Body of pancreas (tissue), 4 donors: ENCODE data around the gene TSC22D2. TPM values are rescaled to one million over a fixed set of nuclear protein-coding genes. Genes with fewer than 3 reads are reported as not detected.

Experiments used
- ATAC-seq: fragments of 150-250 bp; one replicate; pipeline ENCODE4 v1.9.1; 2016
- DNase-seq, 4 donors: peaks; one replicate each; pipeline ENCODE4 v3.0.0-alpha.2; 2019
- H3K27ac ChIP-seq, 4 donors: fragments of 200-600 bp; sonication (generic); 1 replicate in 3 of 4; 2 replicates in 1 of 4; pipeline versions ENCODE4 v1.5.1 to v1.6.1; 2016 to 2019; ENCODE audit warnings: mild to moderate bottlenecking in 1 of 4, mixed read lengths in 1 of 4, moderate library complexity in 1 of 4
- H3K27me3 ChIP-seq, 2 donors: fragments of 200-600 bp; sonication (generic); one replicate each; pipeline ENCODE4 v1.6.0; 2016; ENCODE audit warnings: mild to moderate bottlenecking in 1 of 2
- H3K36me3 ChIP-seq, 2 donors: fragments of 200-600 bp; sonication (generic); replicated peaks in 1 of 2; 2 replicates each; pipeline ENCODE4 v1.5.1; 2016; ENCODE audit warnings: low read depth in 2 of 2; ENCODE audit not compliant: insufficient read depth in 1 of 2
- H3K4me1 ChIP-seq: fragments of 200-600 bp; sonication (generic); one replicate; pipeline ENCODE4 v1.6.0; 2016
- H3K4me3 ChIP-seq, 2 donors: fragments of 200-600 bp; sonication (generic); 1 replicate in 1 of 2; 2 replicates in 1 of 2; pipeline ENCODE4 v1.5.1; 2016 to 2019
- H3K9me3 ChIP-seq, 3 donors: fragments of 200-600 bp; sonication (generic); 1 replicate in 2 of 3; 2 replicates in 1 of 3; pipeline ENCODE4 v1.5.1; 2016
- POLR2A ChIP-seq, 3 donors: fragments of 450-650 bp; IDR thresholded peaks; one replicate each; pipeline ENCODE4 v1.6.1; 2016; ENCODE audit warnings: antibody characterized with exemption in 3 of 3, mild to moderate bottlenecking in 2 of 3
- WGBS, 2 donors: methylation state at CpG; one replicate each; pipeline ENCODE4 v1.1.5; 2017; 5-methylcytosine and 5-hydroxymethylcytosine counted together
- intact Hi-C: fragments of 100-400 bp; cut with DNase I; formaldehyde crosslinking; loops from one replicate; pipeline ENCODE4 v1.15.1; 2023
- total RNA-seq, 2 donors: library from RNA; depleted of rRNA; stranded (reverse); fragments of >200 nt; gene quantifications; one replicate each; pipeline ENCODE4 v1.1.0, GENCODE V29; 2016
- TF ChIP-seq, protein P1 (sequence below), 7 experiments: fragments of 450-650 bp in 4 of 7; fragments of 200-600 bp in 3 of 7; sonication (generic) in 3 of 7; IDR thresholded peaks; one replicate each; pipeline ENCODE4 v1.5.1; 2016 to 2019; ENCODE audit warnings: antibody characterized with exemption in 7 of 7

TSC22D2 gene
- total RNA-seq, 2 donors from 2014 or later = 9.1 to 15.8 TPM

DNA sequence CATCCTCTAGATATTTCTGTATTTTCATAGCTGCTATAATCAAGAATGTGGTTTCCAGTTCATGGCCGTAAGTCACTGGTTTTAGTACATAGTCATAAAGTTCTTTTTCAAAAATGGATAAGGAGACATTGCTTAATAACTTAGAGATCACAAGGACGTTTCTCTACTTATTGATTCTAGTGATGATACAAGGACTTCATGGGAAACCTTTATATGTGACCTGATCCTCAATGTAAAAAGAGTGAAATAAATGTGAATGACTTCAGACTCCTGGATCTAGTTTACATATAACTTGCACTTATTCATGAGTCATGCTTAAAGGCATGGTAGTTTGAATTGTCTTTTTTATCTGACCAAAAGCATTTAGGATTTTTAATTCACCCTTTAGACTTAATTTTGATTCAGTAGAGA, 35.2 kb downstream of the TSC22D2 start:
- Histone ChIP-seq H3K4me3 (no peak overlapping the region), H3K36me3 (no peaks in the 10 kb centered on the region), H3K27ac (no peak overlapping the region), H3K4me1 (peaks cover 8% of the 10 kb centered on the region), H3K27me3 (no peaks in the 10 kb centered on the region), H3K9me3 (no peaks in the 10 kb centered on the region)
- ATAC-seq (no peak), DNase-seq (no peak)
- intact Hi-C loops = no loop called here
- WGBS, 2 donors = 55 to 60% methylated on average over 2 of the region's 2 CpGs
- TF ChIP-seq, protein P1, sequence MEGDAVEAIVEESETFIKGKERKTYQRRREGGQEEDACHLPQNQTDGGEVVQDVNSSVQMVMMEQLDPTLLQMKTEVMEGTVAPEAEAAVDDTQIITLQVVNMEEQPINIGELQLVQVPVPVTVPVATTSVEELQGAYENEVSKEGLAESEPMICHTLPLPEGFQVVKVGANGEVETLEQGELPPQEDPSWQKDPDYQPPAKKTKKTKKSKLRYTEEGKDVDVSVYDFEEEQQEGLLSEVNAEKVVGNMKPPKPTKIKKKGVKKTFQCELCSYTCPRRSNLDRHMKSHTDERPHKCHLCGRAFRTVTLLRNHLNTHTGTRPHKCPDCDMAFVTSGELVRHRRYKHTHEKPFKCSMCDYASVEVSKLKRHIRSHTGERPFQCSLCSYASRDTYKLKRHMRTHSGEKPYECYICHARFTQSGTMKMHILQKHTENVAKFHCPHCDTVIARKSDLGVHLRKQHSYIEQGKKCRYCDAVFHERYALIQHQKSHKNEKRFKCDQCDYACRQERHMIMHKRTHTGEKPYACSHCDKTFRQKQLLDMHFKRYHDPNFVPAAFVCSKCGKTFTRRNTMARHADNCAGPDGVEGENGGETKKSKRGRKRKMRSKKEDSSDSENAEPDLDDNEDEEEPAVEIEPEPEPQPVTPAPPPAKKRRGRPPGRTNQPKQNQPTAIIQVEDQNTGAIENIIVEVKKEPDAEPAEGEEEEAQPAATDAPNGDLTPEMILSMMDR (IDR thresholded peaks at IDR 0.05) = no peak
- no peak for TF ChIP-seq POLR2A (IDR thresholded peaks at IDR 0.05)

DNA sequence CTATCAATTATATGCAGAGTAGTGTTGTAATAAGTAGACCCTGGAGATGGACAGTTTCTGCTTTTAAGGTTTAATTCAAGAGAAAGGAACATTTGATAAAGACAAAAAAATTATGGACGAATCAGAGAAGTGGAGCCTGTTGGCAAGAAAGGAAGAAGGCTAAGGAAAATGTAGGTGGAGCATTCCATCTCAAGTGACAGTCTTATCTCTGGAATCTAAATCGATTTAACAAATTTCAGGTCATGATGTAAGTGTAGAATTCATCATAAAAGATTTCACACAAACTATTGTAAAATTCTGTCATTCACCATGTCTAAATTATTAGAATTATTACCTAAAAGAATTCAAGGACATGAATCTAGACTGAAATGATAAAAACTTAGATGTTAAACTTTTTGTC, 36.3 kb downstream of the TSC22D2 start:
- TF ChIP-seq, protein P1 (IDR thresholded peaks at IDR 0.05) = no peak
- TF ChIP-seq POLR2A (IDR thresholded peaks at IDR 0.05) = no peak
- Histone ChIP-seq H3K4me1 (peaks cover 13% of the 10 kb centered on the region), H3K4me3 (no peak overlapping the region), H3K36me3 (no peaks in the 10 kb centered on the region), H3K9me3 (no peaks in the 10 kb centered on the region), H3K27ac (no peak overlapping the region), H3K27me3 (no peaks in the 10 kb centered on the region)
- 32 to 45% methylated on average over 2 of the region's 2 CpGs for WGBS, 2 donors
- ATAC-seq (no peak), DNase-seq (no peak)
- intact Hi-C loops = no loop called here

DNA sequence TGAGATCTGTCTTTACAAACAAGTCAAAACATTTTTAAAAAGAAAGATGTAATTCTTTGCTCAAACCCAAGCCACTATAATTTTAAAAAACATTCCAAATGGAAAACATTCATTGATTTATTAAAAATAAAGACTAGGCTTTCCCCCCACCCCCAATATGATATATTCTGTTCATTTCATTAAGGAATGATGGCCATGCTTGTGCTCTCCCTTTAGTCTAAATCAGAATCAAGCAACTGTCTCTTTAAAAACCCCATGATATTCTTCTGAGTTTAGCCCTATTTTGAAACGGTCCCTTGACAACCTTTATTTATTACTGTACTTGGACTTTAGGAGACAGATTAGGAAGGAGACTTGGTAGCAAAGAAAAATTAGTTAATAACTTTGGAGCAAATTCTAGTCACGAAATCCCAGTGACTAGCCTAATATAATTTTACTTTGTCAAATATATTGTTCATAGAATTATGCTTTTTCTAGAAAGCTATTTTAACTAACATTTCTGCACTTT, 38.4 kb downstream of the TSC22D2 start:
- Histone ChIP-seq H3K4me3 (no peak overlapping the region), H3K4me1 (peaks cover 22% of the 10 kb centered on the region), H3K27ac (no peak overlapping the region), H3K9me3 (no peaks in the 10 kb centered on the region), H3K36me3 (no peaks in the 10 kb centered on the region), H3K27me3 (no peaks in the 10 kb centered on the region)
- no peak for DNase-seq
- no peak for TF ChIP-seq POLR2A (IDR thresholded peaks at IDR 0.05)
- TF ChIP-seq, protein P1 (IDR thresholded peaks at IDR 0.05) = no peak
- 44 to 56% methylated on average over 2 of the region's 2 CpGs for WGBS, 2 donors
- intact Hi-C loops = no loop called here
- no peak for ATAC-seq

DNA sequence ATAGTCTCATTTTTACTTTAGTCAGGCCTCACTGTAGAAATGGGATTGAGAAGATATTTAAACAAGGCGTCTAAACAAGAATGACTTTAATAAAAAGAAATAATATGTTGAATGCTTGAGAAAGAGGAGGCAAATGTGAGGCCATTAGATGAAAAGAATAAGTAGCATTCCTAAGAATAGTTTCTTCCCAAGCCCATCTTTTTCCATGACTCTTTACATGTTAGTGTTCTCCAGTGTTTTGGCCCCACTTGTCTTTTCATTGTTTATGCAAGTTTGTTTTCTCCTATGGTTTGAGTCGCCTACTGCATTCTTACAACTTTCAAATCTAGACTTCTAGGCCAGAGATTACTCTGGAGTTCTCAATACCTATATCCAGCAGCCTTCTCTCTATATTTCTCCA, 39.0 kb downstream of the TSC22D2 start:
- H3K36me3 ChIP-seq = no peaks in the 10 kb centered on the region
- peaks cover 24% of the 10 kb centered on the region for H3K4me1 ChIP-seq
- TF ChIP-seq, protein P1 (IDR thresholded peaks at IDR 0.05) = no peak
- no peak for TF ChIP-seq POLR2A (IDR thresholded peaks at IDR 0.05)
- 92 to 93% methylated on average over 2 of the region's 2 CpGs for WGBS, 2 donors
- no peak for ATAC-seq
- no peak overlapping the region for H3K27ac ChIP-seq
- no peaks in the 10 kb centered on the region for H3K9me3 ChIP-seq
- H3K27me3 ChIP-seq = no peaks in the 10 kb centered on the region
- DNase-seq = no peak
- intact Hi-C loops = no loop called here
- no peak overlapping the region for H3K4me3 ChIP-seq
